GM12878 (cell line): ENCODE data around the gene AMDHD2. TPM values are rescaled to one million over a fixed set of nuclear protein-coding genes. Genes with fewer than 3 reads are reported as not detected.
"Not testable (repeated sequence)": the region's sequence is repeated elsewhere in the genome, so short reads cannot be mapped to it uniquely, and the experiment has no call there.

Experiments used
- ATAC-seq: fragments of 200-7000 bp; cut with Tn5 transposase; 3 replicates; pipeline ENCODE4 v1.9.1; 2020; ENCODE audit warnings: mild to moderate bottlenecking, moderate library complexity
- BruUV-seq: library from RNA; stranded (reverse); fragments of 400-500 nt; replicated peaks from 2 replicates; lab custom pipeline; 2021; lab: Mats Ljungman, UMichigan
- CTCF ChIA-PET: fragments of 300-600 bp; sonication (Branson Sonifier 250); formaldehyde crosslinking; extraction: SDS; loops from one replicate; lab custom pipeline; 2021; ENCODE audit warnings: inconsistent platforms; lab: Yijun Ruan, JAX
- POLR2A ChIA-PET: fragments of 350-600 bp; formaldehyde crosslinking; extraction: SDS; loops from one replicate; lab custom pipeline; 2021; ENCODE audit warnings: inconsistent platforms; lab: Charles Lee
- RAD21 ChIA-PET: fragments of 300-600 bp; sonication (Branson Sonifier 250); formaldehyde crosslinking; loops from one replicate; lab custom pipeline; 2023; ENCODE audit warnings: antibody characterized with exemption; ENCODE audit not compliant: unreplicated experiment; lab: Charles Lee
- SMC1A ChIA-PET: fragments of 300-600 bp; sonication (Branson Sonifier 250); formaldehyde crosslinking; loops from one replicate; lab custom pipeline; 2023; ENCODE audit not compliant: unreplicated experiment, uncharacterized antibody; lab: Charles Lee
- DNase-seq: peaks from one replicate; pipeline ENCODE4 v3.0.0-alpha.2; 2011; ENCODE audit warnings: low read depth, low spot score
- FAIRE-seq: peaks from 3 replicates; lab custom pipeline; 2011; peaks lifted over from hg19 to GRCh38; lab: Jason Lieb, UNC
- H2AFZ ChIP-seq: 2 replicates; pipeline ENCODE4 v1.6.0; 2011; ENCODE audit warnings: low read depth, low read length, control low read depth; ENCODE audit not compliant: control insufficient read depth
- H3K27ac ChIP-seq: 2 replicates; pipeline ENCODE4 v1.5.1; 2011; ENCODE audit warnings: control low read depth; ENCODE audit not compliant: control insufficient read depth, insufficient read depth
- H3K27me3 ChIP-seq, 2 experiments: replicated peaks in 1 of 2; 2 replicates each; pipeline versions ENCODE4 v1.6.0 to v1.6.1; 2011; ENCODE audit warnings: low read length in 1 of 2; ENCODE audit not compliant: control insufficient read depth in 2 of 2, insufficient read depth in 2 of 2
- H3K36me3 ChIP-seq, 2 experiments: 2 replicates each; pipeline ENCODE4 v1.5.1; 2011; ENCODE audit warnings: low read length in 1 of 2; ENCODE audit not compliant: control insufficient read depth in 2 of 2, insufficient read depth in 2 of 2
- H3K4me1 ChIP-seq: 2 replicates; pipeline ENCODE4 v1.6.1; 2011; ENCODE audit warnings: mild to moderate bottlenecking, low read length, moderate library complexity, mixed read lengths; ENCODE audit not compliant: control insufficient read depth, insufficient read depth
- H3K4me2 ChIP-seq: 2 replicates; pipeline ENCODE4 v1.6.0; 2011; ENCODE audit warnings: control low read depth; ENCODE audit not compliant: control insufficient read depth, insufficient read depth
- H3K4me3 ChIP-seq: fragments of 200-600 bp; sonication (generic); 2 replicates; pipeline ENCODE4 v1.5.1; 2016
- H3K79me2 ChIP-seq: 2 replicates; pipeline ENCODE4 v1.6.0; 2011; ENCODE audit warnings: low read length; ENCODE audit not compliant: control insufficient read depth, insufficient read depth
- H3K9ac ChIP-seq: 2 replicates; pipeline ENCODE4 v1.8.0; 2011; ENCODE audit warnings: low read length, control low read depth, mixed read lengths; ENCODE audit not compliant: control insufficient read depth, insufficient read depth
- H3K9me3 ChIP-seq: replicated peaks from 3 replicates; pipeline ENCODE4 v1.5.1; 2011; ENCODE audit warnings: mild to moderate bottlenecking, low read length; ENCODE audit not compliant: control insufficient read depth, insufficient read depth
- H4K20me1 ChIP-seq: 2 replicates; pipeline ENCODE4 v1.6.0; 2011; ENCODE audit not compliant: control insufficient read depth, insufficient read depth
- EZH2 ChIP-seq: IDR thresholded peaks from 2 replicates; pipeline ENCODE4 v1.6.1; 2012; ENCODE audit warnings: low read depth, mild to moderate bottlenecking, control low read depth, inconsistent platforms, low read length, borderline replicate concordance; ENCODE audit not compliant: control insufficient read depth
- HDGF ChIP-seq: fragments of 450-650 bp; IDR thresholded peaks from 2 replicates; pipeline ENCODE4 v1.6.1; 2016; ENCODE audit warnings: antibody characterized with exemption
- MTA2 ChIP-seq: fragments of 450-650 bp; IDR thresholded peaks from 2 replicates; pipeline ENCODE4 v1.6.1; 2016; ENCODE audit warnings: low read depth, mild to moderate bottlenecking, moderate library complexity
- POLR2A ChIP-seq: IDR thresholded peaks from 2 replicates; pipeline ENCODE4 v1.6.1; 2011; ENCODE audit warnings: low read depth, mild to moderate bottlenecking, low read length
- WGBS: methylation state at CpG from one replicate; pipeline ENCODE4 v1.1.6; 2016; ENCODE audit warnings: low lambda C conversion rate; ENCODE audit not compliant: insufficient replicate concordance, insufficient coverage; ENCODE audit errors: missing lambda C conversion rate; 5-methylcytosine and 5-hydroxymethylcytosine counted together
- in situ Hi-C: fragments of 300-500 bp; cut with MboI; formaldehyde crosslinking; loops from 9 replicates; pipeline ENCODE4 v1.14.3; 2018; ENCODE audit warnings: mixed read lengths
- intact Hi-C: fragments of 100-400 bp; cut with micrococcal nuclease; formaldehyde crosslinking; loops from one replicate; pipeline ENCODE4 v1.14.2; 2022; ENCODE audit not compliant: unreplicated experiment
- polyA plus RNA-seq, 11 experiments: library from polyadenylated mRNA; depleted of rRNA in 4 of 11; unstranded in 6 of 11; stranded (reverse) in 5 of 11; fragments of >200 nt; fragmentation: Nextera tagmentation in 4 of 11; fragmentation: Illumina TruSeq in 1 of 11; extraction: Ambion mirVana in 4 of 11; extraction: Trizol in 1 of 11; gene quantifications; 1 replicate in 1 of 11; 2 replicates in 10 of 11; pipeline versions ENCODE4 v1.2.1 to v1.2.3, GENCODE V29; 2011 to 2016; ENCODE audit warnings: inconsistent platforms in 2 of 11, missing spikeins in 2 of 11, low read depth in 1 of 11
- total RNA-seq, 4 experiments: library from RNA; depleted of rRNA in 3 of 4; stranded (reverse); fragments of >200 nt in 3 of 4; fragmentation: Illumina TruSeq in 1 of 4; extraction: Trizol in 1 of 4; gene quantifications; 2 replicates each; pipeline versions ENCODE4 v1.2.1 to v1.2.3, GENCODE V29; 2013 to 2021

The AMDHD2 gene
- total and polyA plus RNA-seq, 10 of the 15 experiments (the other 5 are each of a cell fraction or from before 2014, with no cell fraction given), result 0.60 to 41.8 (median 24.3) TPM; not detected in 1

- SMC1A ChIA-PET, result no interaction called here
- H3K4me2 ChIP-seq, result no peak overlapping the region
- RAD21 ChIA-PET, result no interaction called here
- WGBS, result 87% methylated on average over 11 of the region's 11 CpGs
- POLR2A ChIA-PET, result no interaction called here
- H4K20me1 ChIP-seq, result no peaks in the 10 kb centered on the region
- no TSS peak for BruUV-seq
- TF ChIP-seq POLR2A (no peak), MTA2 (no peak), EZH2 (no peak), HDGF (no peak)
- no peak for DNase-seq
- no peak for ATAC-seq
- no peak overlapping the region for H3K4me3 ChIP-seq
- peaks cover 0 to 3% of the 10 kb centered on the region in 2 experiments; a peak in 3 of 4 replicates for H3K36me3 ChIP-seq
- H3K9ac ChIP-seq, result no peak overlapping the region
- no peak overlapping the region for H3K27ac ChIP-seq
- no peaks in the 10 kb centered on the region for H3K9me3 ChIP-seq
- peaks cover 13% of the 10 kb centered on the region for H3K4me1 ChIP-seq
- peaks cover 6% of the 10 kb centered on the region for H3K79me2 ChIP-seq
- FAIRE-seq, result no peak
- CTCF ChIA-PET, result no interaction called here
- intact Hi-C loops (loop anchor here (10.0 kb wide), 1 partner anchor 151 kb away; the partner anchor contains the start of gene KCTD5), in situ Hi-C loops (no loop called here)
- H2AFZ ChIP-seq, result no peak overlapping the region
- H3K27me3 ChIP-seq, result no peaks in the 10 kb centered on the region
These were observed 13.7 kb downstream of the AMDHD2 start for GRCh38 chr16:2533912-2534311.

GRCh38 chr16:2534335-2534734 lies 14.2 kb downstream of the AMDHD2 start:
- H3K9me3 ChIP-seq, FAIRE-seq, RAD21 ChIA-PET, ATAC-seq, CTCF ChIA-PET, POLR2A ChIA-PET, H3K27ac ChIP-seq, BruUV-seq, H2AFZ ChIP-seq, DNase-seq, H3K4me3 ChIP-seq, H3K36me3 ChIP-seq, H3K79me2 ChIP-seq, in situ Hi-C loops, H3K27me3 ChIP-seq, H4K20me1 ChIP-seq, H3K4me2 ChIP-seq, SMC1A ChIA-PET, H3K9ac ChIP-seq: not testable (repeated sequence)
- peaks cover 14% of the 10 kb centered on the region for H3K4me1 ChIP-seq
- 100% methylated on average over 5 of the region's 5 CpGs for WGBS
- intact Hi-C loops, result loop anchor here (10.0 kb wide), 1 partner anchor 150 kb away; the partner anchor contains the start of gene KCTD5
